ENCODE measurements around the gene SLC25A6. TPM values are rescaled to one million over a fixed set of nuclear protein-coding genes. Genes with fewer than 3 reads are reported as not detected.
"Not testable (repeated sequence)": the region's sequence is repeated elsewhere in the genome, so short reads cannot be mapped to it uniquely, and the experiment has no call there.

Gene SLC25A6
- 126 TPM for total RNA-seq

GRCh38 chrX:1391707-1392375, at the start of gene SLC25A6:
TSS of gene SLC25A6 (minus strand) at chrX:1392113. CDS start at chrX:1392009, 104 bp downstream.
- DNase-seq: no peak

GRCh38 chrX:1440506-1440905, 48.6 kb upstream of the SLC25A6 start:
- DNase-seq: no peak

- no peak for DNase-seq
Measured at GRCh38 chrX:1435241-1435895, 43.5 kb upstream of the SLC25A6 start.

- DNase-seq: no peak
Measured at GRCh38 chrX:1434871-1435240, 42.9 kb upstream of the SLC25A6 start.

GRCh38 chrX:1433646-1434357, 41.9 kb upstream of the SLC25A6 start:
- no peak for DNase-seq

- DNase-seq: no peak
Measured at GRCh38 chrX:1430451-1430850, 38.5 kb upstream of the SLC25A6 start.

- no peak for DNase-seq
Measured at GRCh38 chrX:1427756-1428155, 35.8 kb upstream of the SLC25A6 start.

GRCh38 chrX:1426321-1426720, 34.4 kb upstream of the SLC25A6 start:
- DNase-seq: not testable (repeated sequence)

GRCh38 chrX:1425381-1425780, 33.5 kb upstream of the SLC25A6 start:
- DNase-seq: no peak

GRCh38 chrX:1424147-1424851, 32.4 kb upstream of the SLC25A6 start:
- no peak for DNase-seq

- DNase-seq: no peak
Measured at GRCh38 chrX:1423215-1423614, 31.3 kb upstream of the SLC25A6 start.

- DNase-seq: no peak
Measured at GRCh38 chrX:1422135-1422465, 30.2 kb upstream of the SLC25A6 start.

GRCh38 chrX:1421433-1422134, 29.7 kb upstream of the SLC25A6 start:
- DNase-seq: no peak

GRCh38 chrX:1420371-1420770, 28.5 kb upstream of the SLC25A6 start:
- DNase-seq: no peak

GRCh38 chrX:1419545-1420355, 27.8 kb upstream of the SLC25A6 start:
- DNase-seq: no peak

GRCh38 chrX:1418901-1419544, 27.1 kb upstream of the SLC25A6 start:
- no peak for DNase-seq

- DNase-seq: no peak
Measured at GRCh38 chrX:1417921-1418771, 26.2 kb upstream of the SLC25A6 start.

GRCh38 chrX:1416965-1417760, 25.2 kb upstream of the SLC25A6 start:
- DNase-seq: no peak

- no peak for DNase-seq
Measured at GRCh38 chrX:1416327-1416784, 24.4 kb upstream of the SLC25A6 start.
